HG03064 (cell line): ENCODE data around the gene C14orf93.
"Not testable (repeated sequence)": the region's sequence is repeated elsewhere in the genome, so short reads cannot be mapped to it uniquely, and the experiment has no call there.

ENCODE experiments used
- ATAC-seq: cut with Tn5 transposase; IDR thresholded peaks from one replicate; pipeline ENCODE4 v1.9.1; 2021; ENCODE audit warnings: low read depth; ENCODE audit not compliant: unreplicated experiment

The C14orf93 gene

GRCh38 chr14:23021889-23022442, 12.0 kb upstream of the C14orf93 start:
- ATAC-seq, result no peak

- ATAC-seq, result no peak
Measured at GRCh38 chr14:23021434-23021833, 11.5 kb upstream of the C14orf93 start.

GRCh38 chr14:23020143-23021128, 10.5 kb upstream of the C14orf93 start:
- ATAC-seq, result no peak

- no peak for ATAC-seq
Measured at GRCh38 chr14:23018107-23018506, 8.2 kb upstream of the C14orf93 start.

GRCh38 chr14:23017091-23017490, 7.1 kb upstream of the C14orf93 start:
- ATAC-seq, result no peak

- ATAC-seq, result no peak
Measured at GRCh38 chr14:23015618-23016017, 5.7 kb upstream of the C14orf93 start.

- not testable (repeated sequence) for ATAC-seq
Measured at GRCh38 chr14:23013749-23014054, 3.8 kb upstream of the C14orf93 start.

- no peak for ATAC-seq
Measured at GRCh38 chr14:23013054-23013748, 3.3 kb upstream of the C14orf93 start.

GRCh38 chr14:23009483-23009938, 432 bp downstream of the C14orf93 start:
- no peak for ATAC-seq

- ATAC-seq, result no peak
Measured at GRCh38 chr14:23008831-23009230, 1.1 kb downstream of the C14orf93 start.

- ATAC-seq, result peak; percentile 91
Measured at GRCh38 chr14:23006544-23007419, 3.2 kb downstream of the C14orf93 start.

- no peak for ATAC-seq
Measured at GRCh38 chr14:23006188-23006534, 3.8 kb downstream of the C14orf93 start.

GRCh38 chr14:23005451-23006187, 4.3 kb downstream of the C14orf93 start:
- no peak for ATAC-seq

GRCh38 chr14:23004274-23004673, 5.7 kb downstream of the C14orf93 start:
- not testable (repeated sequence) for ATAC-seq

GRCh38 chr14:23002592-23002991, 7.4 kb downstream of the C14orf93 start:
- no peak for ATAC-seq

GRCh38 chr14:23000860-23001259, 9.1 kb downstream of the C14orf93 start:
- ATAC-seq, result no peak

GRCh38 chr14:22998329-22999012, 11.5 kb downstream of the C14orf93 start:
- no peak for ATAC-seq

- ATAC-seq, result no peak
Measured at GRCh38 chr14:22997676-22998323, 12.1 kb downstream of the C14orf93 start.
